ENCODE measurements around the gene EYA4.

EYA4 gene

DNA sequence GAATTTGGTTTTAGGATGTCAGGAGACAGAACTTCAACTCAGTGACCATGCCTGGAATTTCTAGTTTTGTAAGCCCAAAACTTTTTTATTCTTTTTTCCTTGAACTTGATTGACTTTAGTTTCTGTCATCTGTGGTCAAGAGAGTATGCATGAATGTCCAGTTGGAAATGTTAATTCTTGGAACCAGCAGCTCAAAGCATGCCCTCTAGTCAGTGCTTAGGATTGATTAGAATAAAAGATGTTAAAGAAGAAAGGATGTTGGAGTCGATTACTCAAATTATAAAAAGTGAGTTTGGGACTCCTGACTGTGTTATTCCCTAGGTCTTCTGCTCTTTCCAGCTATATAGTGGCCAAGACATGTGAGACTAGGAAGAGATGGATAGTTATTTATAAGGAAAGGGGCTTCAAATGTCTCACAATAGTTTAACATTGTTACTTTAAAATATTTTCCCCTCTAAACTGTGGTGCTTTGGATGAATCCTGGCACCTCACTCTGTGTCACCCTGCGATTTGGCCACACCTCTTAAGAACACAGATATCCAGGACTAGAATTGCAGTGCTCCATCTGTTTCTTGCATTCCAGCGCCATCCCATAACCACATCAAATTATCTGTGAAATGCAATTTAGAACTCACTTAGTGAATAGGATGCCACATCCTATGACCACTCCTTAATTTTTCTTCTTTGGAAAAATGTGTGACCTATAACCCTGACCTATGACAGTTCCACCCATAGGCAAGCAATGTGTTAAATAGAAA is 298.5 kb downstream of the EYA4 start:
- Histone ChIP-seq H3K4me3 (ENCODE audit: low read length) (no peak overlapping the region), H2BK15ac (replicated peaks; ENCODE audit: low read depth) (no peak overlapping the region), H3K18ac (ENCODE audit: low read length) (no peak overlapping the region), H3K27me3 (ENCODE audit: insufficient read depth, low read length, poor library complexity) (no peaks in the 10 kb centered on the region), H2BK120ac (ENCODE audit: low read depth, low read length) (no peak overlapping the region), H3K79me2 (ENCODE audit: control insufficient read depth, insufficient read depth, low read length) (no peaks in the 10 kb centered on the region), H4K5ac (ENCODE audit: low read length) (no peak overlapping the region), H2BK5ac (ENCODE audit: low read length) (no peak overlapping the region), H3K4me1 (ENCODE audit: control insufficient read depth, low read depth, low read length) (no peaks in the 10 kb centered on the region), H3K23ac (ENCODE audit: low read length) (no peak overlapping the region), H3K56ac (ENCODE audit: low read length) (no peak overlapping the region), H3K4me2 (ENCODE audit: low read length) (no peak overlapping the region), H3K9ac (ENCODE audit: low read length) (no peak overlapping the region), H3K27ac (ENCODE audit: low read depth, low read length) (no peak overlapping the region), H2AK5ac (ENCODE audit: low read length) (no peak overlapping the region), H3K4ac (ENCODE audit: low read depth, low read length) (no peak overlapping the region), H4K8ac (ENCODE audit: low read depth, low read length) (no peak overlapping the region), H3K79me1 (ENCODE audit: low read length) (no peaks in the 10 kb centered on the region), H3K36me3 (ENCODE audit: control insufficient read depth, insufficient read depth, low read length) (no peaks in the 10 kb centered on the region)
- WGBS (ENCODE audit: extremely low coverage, insufficient coverage, low lambda C conversion rate): no CpG with 5 or more reads among the region's 3 CpGs
- DNase-seq: no peak

DNA sequence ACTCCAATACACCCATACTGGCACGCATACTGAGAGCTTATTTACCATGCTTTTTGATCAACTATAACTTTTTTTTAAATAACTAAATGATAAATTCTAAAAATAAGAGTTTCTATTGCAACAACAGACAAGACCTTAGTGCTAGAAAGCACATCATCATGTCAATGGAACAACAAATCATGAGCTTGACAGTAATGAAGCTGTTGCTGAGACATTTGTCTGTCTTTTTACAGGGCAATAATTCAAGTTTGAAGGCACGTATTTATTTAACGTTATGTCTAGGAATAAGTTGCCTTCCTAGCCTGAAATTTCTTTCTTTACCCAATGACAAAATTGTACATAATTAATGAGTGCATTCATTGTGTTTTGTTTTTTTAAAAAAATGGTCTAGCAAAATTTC is 299.2 kb downstream of the EYA4 start:
- H3K4me1 ChIP-seq (ENCODE audit: control insufficient read depth, low read depth, low read length): no peaks in the 10 kb centered on the region
- no peak overlapping the region for H3K4me3 ChIP-seq (ENCODE audit: low read length)
- H3K56ac ChIP-seq (ENCODE audit: low read length): no peak overlapping the region
- no CpG with 5 or more reads among the region's 3 CpGs for whole genome bisulfite sequencing (ENCODE audit: extremely low coverage, insufficient coverage, low lambda C conversion rate)
- no peak overlapping the region for H3K18ac ChIP-seq (ENCODE audit: low read length)
- no peak overlapping the region for H3K9ac ChIP-seq (ENCODE audit: low read length)
- no peak overlapping the region for H2AK5ac ChIP-seq (ENCODE audit: low read length)
- H3K79me2 ChIP-seq (ENCODE audit: control insufficient read depth, insufficient read depth, low read length): no peaks in the 10 kb centered on the region
- H2BK15ac ChIP-seq (replicated peaks; ENCODE audit: low read depth): no peak overlapping the region
- H3K27me3 ChIP-seq (ENCODE audit: insufficient read depth, low read length, poor library complexity): no peaks in the 10 kb centered on the region
- no peak overlapping the region for H3K4ac ChIP-seq (ENCODE audit: low read depth, low read length)
- H4K8ac ChIP-seq (ENCODE audit: low read depth, low read length): no peak overlapping the region
- H3K36me3 ChIP-seq (ENCODE audit: control insufficient read depth, insufficient read depth, low read length): no peaks in the 10 kb centered on the region
- H3K4me2 ChIP-seq (ENCODE audit: low read length): no peak overlapping the region
- no peak overlapping the region for H3K23ac ChIP-seq (ENCODE audit: low read length)
- H2BK5ac ChIP-seq (ENCODE audit: low read length): no peak overlapping the region
- H2BK120ac ChIP-seq (ENCODE audit: low read depth, low read length): no peak overlapping the region
- no peak overlapping the region for H4K5ac ChIP-seq (ENCODE audit: low read length)
- no peak for DNase-seq
- no peak overlapping the region for H3K27ac ChIP-seq (ENCODE audit: low read depth, low read length)
- no peaks in the 10 kb centered on the region for H3K79me1 ChIP-seq (ENCODE audit: low read length)

DNA sequence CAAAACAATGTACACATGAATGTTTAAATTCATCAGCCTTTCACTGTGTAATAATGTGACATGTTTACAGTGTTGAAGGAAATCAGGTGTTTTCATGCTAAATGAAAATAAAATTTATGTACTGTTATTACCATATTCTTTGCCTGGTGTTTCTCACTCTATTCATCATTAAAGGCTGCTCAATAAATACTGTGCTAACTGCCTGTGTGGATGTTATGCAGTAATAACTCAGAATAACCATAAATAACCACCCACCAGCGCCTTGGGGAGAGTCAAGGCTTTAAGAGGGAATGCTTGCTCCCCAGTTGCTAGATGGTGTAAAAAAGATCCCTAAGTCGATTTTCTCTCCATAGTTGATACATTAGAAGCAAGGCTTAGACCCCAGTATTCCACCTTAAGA is 299.9 kb downstream of the EYA4 start:
- Histone ChIP-seq H3K79me2 (ENCODE audit: control insufficient read depth, insufficient read depth, low read length) (no peaks in the 10 kb centered on the region), H2BK5ac (ENCODE audit: low read length) (no peak overlapping the region), H3K79me1 (ENCODE audit: low read length) (no peaks in the 10 kb centered on the region), H3K18ac (ENCODE audit: low read length) (no peak overlapping the region), H4K5ac (ENCODE audit: low read length) (no peak overlapping the region), H4K8ac (ENCODE audit: low read depth, low read length) (no peak overlapping the region), H3K56ac (ENCODE audit: low read length) (no peak overlapping the region), H2BK15ac (replicated peaks; ENCODE audit: low read depth) (no peak overlapping the region), H2AK5ac (ENCODE audit: low read length) (no peak overlapping the region), H2BK120ac (ENCODE audit: low read depth, low read length) (no peak overlapping the region), H3K4ac (ENCODE audit: low read depth, low read length) (no peak overlapping the region), H3K4me3 (ENCODE audit: low read length) (no peak overlapping the region), H3K36me3 (ENCODE audit: control insufficient read depth, insufficient read depth, low read length) (no peaks in the 10 kb centered on the region), H3K27ac (ENCODE audit: low read depth, low read length) (no peak overlapping the region), H3K27me3 (ENCODE audit: insufficient read depth, low read length, poor library complexity) (no peaks in the 10 kb centered on the region), H3K9ac (ENCODE audit: low read length) (no peak overlapping the region), H3K4me2 (ENCODE audit: low read length) (no peak overlapping the region), H3K23ac (ENCODE audit: low read length) (no peak overlapping the region), H3K4me1 (ENCODE audit: control insufficient read depth, low read depth, low read length) (no peaks in the 10 kb centered on the region)
- DNase-seq: no peak
- WGBS (ENCODE audit: extremely low coverage, insufficient coverage, low lambda C conversion rate): no CpG with 5 or more reads among the region's 2 CpGs

DNA sequence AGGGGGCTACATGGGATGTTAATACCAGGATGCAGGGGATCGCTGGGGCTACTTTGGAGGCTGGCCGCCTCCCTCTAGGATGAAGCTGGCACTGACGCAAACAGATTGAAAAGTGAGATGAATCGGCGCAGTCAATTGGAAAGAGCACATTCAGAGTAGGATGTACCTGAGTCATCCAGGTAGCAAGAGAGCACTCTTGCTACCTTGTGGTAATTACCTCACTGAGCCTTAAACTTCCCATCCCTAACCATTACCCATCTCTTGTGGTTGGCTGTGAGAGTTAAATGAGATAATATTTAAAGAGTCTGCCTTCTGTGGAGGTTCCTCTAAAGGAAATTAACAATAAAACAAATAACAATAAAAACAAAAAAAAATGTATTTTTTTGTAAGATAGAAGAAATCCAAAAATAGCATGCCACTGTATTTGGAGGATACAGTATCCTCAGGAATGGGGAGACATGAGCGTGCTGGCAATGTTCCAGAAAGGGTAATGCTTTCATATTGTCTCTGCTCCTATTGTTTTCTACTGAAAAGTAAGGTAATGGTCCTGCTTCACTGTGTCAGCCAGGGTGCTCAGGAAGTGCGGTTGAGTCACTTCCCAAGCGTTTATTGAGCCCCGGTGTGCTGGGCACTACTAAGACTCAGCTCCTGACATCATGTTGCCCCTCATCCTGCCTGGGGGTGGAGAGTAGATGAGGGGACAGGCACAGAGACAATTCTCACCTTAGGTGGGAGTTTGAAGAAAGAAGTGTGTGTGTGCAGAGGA is 301.1 kb downstream of the EYA4 start:
- Histone ChIP-seq H3K18ac (ENCODE audit: low read length) (no peak overlapping the region), H3K9ac (ENCODE audit: low read length) (no peak overlapping the region), H4K8ac (ENCODE audit: low read depth, low read length) (no peak overlapping the region), H3K36me3 (ENCODE audit: control insufficient read depth, insufficient read depth, low read length) (no peaks in the 10 kb centered on the region), H3K27me3 (ENCODE audit: insufficient read depth, low read length, poor library complexity) (no peaks in the 10 kb centered on the region), H3K79me2 (ENCODE audit: control insufficient read depth, insufficient read depth, low read length) (no peaks in the 10 kb centered on the region), H4K5ac (ENCODE audit: low read length) (no peak overlapping the region), H3K27ac (ENCODE audit: low read depth, low read length) (no peak overlapping the region), H2BK120ac (ENCODE audit: low read depth, low read length) (no peak overlapping the region), H3K23ac (ENCODE audit: low read length) (no peak overlapping the region), H3K4ac (ENCODE audit: low read depth, low read length) (no peak overlapping the region), H2AK5ac (ENCODE audit: low read length) (no peak overlapping the region), H3K56ac (ENCODE audit: low read length) (no peak overlapping the region), H3K79me1 (ENCODE audit: low read length) (no peaks in the 10 kb centered on the region), H3K4me3 (ENCODE audit: low read length) (no peak overlapping the region), H2BK5ac (ENCODE audit: low read length) (no peak overlapping the region), H3K4me2 (ENCODE audit: low read length) (no peak overlapping the region), H2BK15ac (replicated peaks; ENCODE audit: low read depth) (no peak overlapping the region), H3K4me1 (ENCODE audit: control insufficient read depth, low read depth, low read length) (no peaks in the 10 kb centered on the region)
- DNase-seq: no peak
- no CpG with 5 or more reads among the region's 9 CpGs for WGBS (ENCODE audit: extremely low coverage, insufficient coverage, low lambda C conversion rate)

DNA sequence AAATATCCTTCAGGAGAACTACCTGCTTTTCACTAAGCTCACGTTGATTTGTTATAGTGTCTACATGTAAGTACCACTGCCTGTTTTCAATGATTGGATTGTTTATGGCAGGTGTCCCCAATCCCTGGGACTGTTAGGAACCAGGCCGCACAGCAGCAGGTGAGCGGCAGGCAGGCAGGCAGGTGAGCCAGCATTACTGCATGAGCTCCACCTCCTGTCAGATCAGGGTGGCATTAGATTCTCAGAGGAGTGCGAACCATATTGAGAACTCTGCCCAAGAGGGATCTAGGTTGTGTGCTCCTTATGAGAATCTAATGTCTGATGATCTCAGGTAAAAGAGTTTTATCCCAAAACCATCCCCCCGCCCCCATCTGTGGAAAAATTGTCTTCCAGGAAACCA is 303.3 kb downstream of the EYA4 start:
- H3K9ac ChIP-seq (ENCODE audit: low read length): no peak overlapping the region
- H2AK5ac ChIP-seq (ENCODE audit: low read length): no peak overlapping the region
- no peak overlapping the region for H4K5ac ChIP-seq (ENCODE audit: low read length)
- no peak overlapping the region for H2BK120ac ChIP-seq (ENCODE audit: low read depth, low read length)
- DNase-seq: no peak
- WGBS (ENCODE audit: extremely low coverage, insufficient coverage, low lambda C conversion rate): no CpG with 5 or more reads among the region's 5 CpGs
- no peak overlapping the region for H3K4me3 ChIP-seq (ENCODE audit: low read length)
- no peak overlapping the region for H4K8ac ChIP-seq (ENCODE audit: low read depth, low read length)
- H3K18ac ChIP-seq (ENCODE audit: low read length): no peak overlapping the region
- H3K4me1 ChIP-seq (ENCODE audit: control insufficient read depth, low read depth, low read length): no peaks in the 10 kb centered on the region
- H2BK15ac ChIP-seq (replicated peaks; ENCODE audit: low read depth): no peak overlapping the region
- H3K4ac ChIP-seq (ENCODE audit: low read depth, low read length): no peak overlapping the region
- no peaks in the 10 kb centered on the region for H3K79me2 ChIP-seq (ENCODE audit: control insufficient read depth, insufficient read depth, low read length)
- H2BK5ac ChIP-seq (ENCODE audit: low read length): no peak overlapping the region
- no peak overlapping the region for H3K4me2 ChIP-seq (ENCODE audit: low read length)
- no peak overlapping the region for H3K23ac ChIP-seq (ENCODE audit: low read length)
- no peak overlapping the region for H3K27ac ChIP-seq (ENCODE audit: low read depth, low read length)
- no peaks in the 10 kb centered on the region for H3K36me3 ChIP-seq (ENCODE audit: control insufficient read depth, insufficient read depth, low read length)
- H3K79me1 ChIP-seq (ENCODE audit: low read length): no peaks in the 10 kb centered on the region
- H3K56ac ChIP-seq (ENCODE audit: low read length): no peak overlapping the region
- H3K27me3 ChIP-seq (ENCODE audit: insufficient read depth, low read length, poor library complexity): no peaks in the 10 kb centered on the region
